Ramos (cell line): ENCODE data around the gene RAB12.
"Not testable (repeated sequence)": the region's sequence is repeated elsewhere in the genome, so short reads cannot be mapped to it uniquely, and the experiment has no call there.

ENCODE experiments used
- in situ Hi-C: fragments of 300-500 bp; cut with MboI; formaldehyde crosslinking; loops from one replicate; pipeline ENCODE4 v1.14.3; 2022; ENCODE audit warnings: low sequenced_read_pairs; ENCODE audit not compliant: unreplicated experiment

RAB12 gene

GRCh38 chr18:8611916-8612576, 2.8 kb downstream of the RAB12 start:
- in situ Hi-C loops, result no loop called here

GRCh38 chr18:8614875-8615274, 5.6 kb downstream of the RAB12 start:
- in situ Hi-C loops, result no loop called here

- in situ Hi-C loops, result no loop called here
These were observed 6.3 kb downstream of the RAB12 start for GRCh38 chr18:8615397-8616027.

GRCh38 chr18:8616028-8616401, 6.8 kb downstream of the RAB12 start:
- in situ Hi-C loops, result no loop called here

- in situ Hi-C loops, result no loop called here
These were observed 8.7 kb downstream of the RAB12 start for GRCh38 chr18:8617907-8618306.

- in situ Hi-C loops, result no loop called here
These were observed 9.8 kb downstream of the RAB12 start for GRCh38 chr18:8619041-8619440.

GRCh38 chr18:8619835-8620577, 10.8 kb downstream of the RAB12 start:
- in situ Hi-C loops, result no loop called here

- in situ Hi-C loops, result no loop called here
These were observed 11.6 kb downstream of the RAB12 start for GRCh38 chr18:8620845-8621244.

- in situ Hi-C loops, result not testable (repeated sequence)
These were observed 13.4 kb downstream of the RAB12 start for GRCh38 chr18:8622625-8623024.

GRCh38 chr18:8623549-8624106, 14.4 kb downstream of the RAB12 start:
- in situ Hi-C loops, result no loop called here

GRCh38 chr18:8625461-8626092, 16.3 kb downstream of the RAB12 start:
- in situ Hi-C loops, result no loop called here

GRCh38 chr18:8626414-8627106, 17.3 kb downstream of the RAB12 start:
- in situ Hi-C loops, result no loop called here

GRCh38 chr18:8627107-8627472, 17.9 kb downstream of the RAB12 start:
- in situ Hi-C loops, result no loop called here

- in situ Hi-C loops, result no loop called here
These were observed 18.3 kb downstream of the RAB12 start for GRCh38 chr18:8627540-8627939.

- in situ Hi-C loops, result no loop called here
These were observed 20.4 kb downstream of the RAB12 start for GRCh38 chr18:8629602-8630001.

- in situ Hi-C loops, result no loop called here
These were observed 21.3 kb downstream of the RAB12 start for GRCh38 chr18:8630546-8630945.

GRCh38 chr18:8631265-8631664, 22.0 kb downstream of the RAB12 start:
- in situ Hi-C loops, result no loop called here

GRCh38 chr18:8632386-8632785, 23.1 kb downstream of the RAB12 start:
- in situ Hi-C loops, result no loop called here

- in situ Hi-C loops, result no loop called here
These were observed 25.3 kb downstream of the RAB12 start for GRCh38 chr18:8634508-8634907.

- in situ Hi-C loops, result no loop called here
These were observed 25.9 kb downstream of the RAB12 start for GRCh38 chr18:8635087-8635486.
